Measurements from ENCODE around the gene CADPS2. TPM values are rescaled to one million over a fixed set of nuclear protein-coding genes. Genes with fewer than 3 reads are reported as not detected.

Gene CADPS2
- polyA plus RNA-seq, 2 donors, result 1.6 to 3.3 TPM

DNA sequence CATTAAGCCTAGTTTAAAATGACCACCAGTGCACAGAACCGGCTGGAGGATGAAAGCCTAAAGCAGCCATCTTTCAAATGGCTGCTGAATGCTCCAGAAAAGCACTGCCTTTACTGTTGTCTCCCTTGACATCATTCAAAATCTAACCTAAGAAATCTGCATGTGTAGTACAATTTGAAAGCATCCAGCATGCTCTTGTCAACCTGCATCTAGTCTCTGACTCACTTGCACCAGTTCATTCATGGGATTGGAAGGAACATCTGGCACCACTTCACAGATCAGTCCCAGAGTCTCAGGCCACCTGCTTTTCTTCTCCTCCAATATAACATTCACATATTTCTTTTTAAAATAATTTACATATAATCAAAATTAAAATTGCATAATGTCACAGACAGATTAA lies 263.6 kb downstream of the CADPS2 start:
- Histone ChIP-seq H3K27ac (ENCODE audit: low read depth in 2 of 2, low read length in 1 of 2) (no peak overlapping the region), H3K36me3 (ENCODE audit: control insufficient read depth in 2 of 2, insufficient read depth in 2 of 2, low read length in 1 of 2) (no peaks in the 10 kb centered on the region), H3K9me3 (ENCODE audit: control insufficient read depth in 2 of 2, insufficient read depth in 1 of 2, low read depth in 1 of 2, low read length in 1 of 2) (no peaks in the 10 kb centered on the region), H3K4me3 (ENCODE audit: low read depth in 1 of 2, low read length in 2 of 2) (no peak overlapping the region), H3K4me1 (ENCODE audit: control insufficient read depth in 2 of 2, insufficient read depth in 2 of 2, low read length in 1 of 2) (no peaks in the 10 kb centered on the region), H3K27me3 (ENCODE audit: control insufficient read depth in 1 of 2, insufficient read depth in 2 of 2, low read length in 2 of 2) (no peaks in the 10 kb centered on the region)
- 77 to 86% methylated on average over 1 of the region's 1 CpG for WGBS, 2 donors

DNA sequence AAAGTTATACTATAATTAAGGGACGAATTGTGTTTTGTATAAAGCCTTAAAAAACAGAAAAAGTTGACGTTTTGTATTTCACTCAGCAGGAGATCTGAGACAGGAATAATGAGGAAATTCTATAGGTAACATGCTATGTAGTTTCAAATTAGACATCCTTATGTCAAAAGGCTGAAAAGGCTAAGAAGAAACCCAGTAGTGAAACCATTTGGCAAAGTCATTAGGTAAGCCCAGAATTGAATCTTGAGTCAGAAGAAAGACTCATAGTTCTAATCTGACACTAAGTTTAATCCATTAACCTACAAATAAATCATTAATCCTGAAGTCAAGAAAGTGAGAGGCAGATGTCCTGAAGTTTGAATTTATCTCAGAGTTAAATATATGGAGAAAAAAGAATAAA lies 266.6 kb downstream of the CADPS2 start:
- Histone ChIP-seq H3K4me3 (ENCODE audit: low read depth in 1 of 2, low read length in 2 of 2) (no peak overlapping the region), H3K4me1 (ENCODE audit: control insufficient read depth in 2 of 2, insufficient read depth in 2 of 2, low read length in 1 of 2) (no peaks in the 10 kb centered on the region), H3K27me3 (ENCODE audit: control insufficient read depth in 1 of 2, insufficient read depth in 2 of 2, low read length in 2 of 2) (no peaks in the 10 kb centered on the region), H3K36me3 (ENCODE audit: control insufficient read depth in 2 of 2, insufficient read depth in 2 of 2, low read length in 1 of 2) (no peaks in the 10 kb centered on the region), H3K9me3 (ENCODE audit: control insufficient read depth in 2 of 2, insufficient read depth in 1 of 2, low read depth in 1 of 2, low read length in 1 of 2) (no peaks in the 10 kb centered on the region), H3K27ac (ENCODE audit: low read depth in 2 of 2, low read length in 1 of 2) (no peak overlapping the region)
- 72 to 74% methylated on average over 2 of the region's 2 CpGs for WGBS, 2 donors

- H3K27ac ChIP-seq (ENCODE audit: low read depth in 2 of 2, low read length in 1 of 2), result no peak overlapping the region
- no peaks in the 10 kb centered on the region for H3K36me3 ChIP-seq (ENCODE audit: control insufficient read depth in 2 of 2, insufficient read depth in 2 of 2, low read length in 1 of 2)
- no peaks in the 10 kb centered on the region for H3K4me1 ChIP-seq (ENCODE audit: control insufficient read depth in 2 of 2, insufficient read depth in 2 of 2, low read length in 1 of 2)
- WGBS, 2 donors, result 57 to 87% methylated on average over 2 of the region's 2 CpGs
- H3K9me3 ChIP-seq (ENCODE audit: control insufficient read depth in 2 of 2, insufficient read depth in 1 of 2, low read depth in 1 of 2, low read length in 1 of 2), result no peaks in the 10 kb centered on the region
- no peak overlapping the region for H3K4me3 ChIP-seq (ENCODE audit: low read depth in 1 of 2, low read length in 2 of 2)
- no peaks in the 10 kb centered on the region for H3K27me3 ChIP-seq (ENCODE audit: control insufficient read depth in 1 of 2, insufficient read depth in 2 of 2, low read length in 2 of 2)
Observed at GRCh38 chr7:122618585-122619189, 267.6 kb downstream of the CADPS2 start.

DNA sequence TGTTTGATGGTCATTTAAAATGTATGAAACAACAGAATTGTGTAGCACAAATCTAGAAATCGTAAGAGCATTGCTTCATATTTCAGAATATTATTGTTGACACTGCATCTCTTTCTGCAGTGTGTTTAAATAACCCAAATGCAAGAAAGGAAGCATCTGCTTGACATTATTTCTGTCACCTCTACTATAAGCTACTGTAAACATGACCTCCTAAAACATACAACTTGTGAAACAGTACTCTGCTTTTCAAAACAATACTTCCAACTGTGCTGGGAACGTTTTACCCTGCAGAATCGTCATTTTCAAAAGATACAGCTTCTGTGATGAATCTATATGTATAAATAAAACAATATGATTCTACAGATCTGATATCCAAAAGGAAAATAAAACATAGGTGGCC lies 269.3 kb downstream of the CADPS2 start:
- 57 to 64% methylated on average over 3 of the region's 3 CpGs for WGBS, 2 donors
- H3K9me3 ChIP-seq (ENCODE audit: control insufficient read depth in 2 of 2, insufficient read depth in 1 of 2, low read depth in 1 of 2, low read length in 1 of 2), result no peaks in the 10 kb centered on the region
- no peak overlapping the region for H3K4me3 ChIP-seq (ENCODE audit: low read depth in 1 of 2, low read length in 2 of 2)
- no peaks in the 10 kb centered on the region for H3K36me3 ChIP-seq (ENCODE audit: control insufficient read depth in 2 of 2, insufficient read depth in 2 of 2, low read length in 1 of 2)
- no peaks in the 10 kb centered on the region for H3K4me1 ChIP-seq (ENCODE audit: control insufficient read depth in 2 of 2, insufficient read depth in 2 of 2, low read length in 1 of 2)
- H3K27ac ChIP-seq (ENCODE audit: low read depth in 2 of 2, low read length in 1 of 2), result no peak overlapping the region
- no peaks in the 10 kb centered on the region for H3K27me3 ChIP-seq (ENCODE audit: control insufficient read depth in 1 of 2, insufficient read depth in 2 of 2, low read length in 2 of 2)

DNA sequence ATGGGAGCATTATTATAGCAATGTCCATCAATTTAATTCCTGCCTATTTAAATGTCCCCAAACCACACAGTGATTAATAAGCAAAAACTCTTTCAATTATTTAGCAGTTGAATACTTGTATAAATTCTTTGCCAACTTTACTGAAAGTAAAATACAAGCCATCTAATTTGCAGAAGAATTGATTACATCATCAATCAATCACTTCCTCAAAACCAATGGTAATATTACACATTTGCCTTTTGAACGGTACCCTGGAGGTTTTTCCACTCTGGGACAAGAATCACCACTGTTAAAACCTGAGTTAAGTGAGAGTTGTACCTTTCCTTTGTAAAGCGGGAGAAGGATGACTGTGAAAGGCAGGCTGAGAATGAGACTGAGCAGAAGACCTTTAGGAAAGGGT lies 280.3 kb downstream of the CADPS2 start:
- no peaks in the 10 kb centered on the region for H3K9me3 ChIP-seq (ENCODE audit: control insufficient read depth in 2 of 2, insufficient read depth in 1 of 2, low read depth in 1 of 2, low read length in 1 of 2)

GRCh38 chr7:122604251-122604650 lies 282.0 kb downstream of the CADPS2 start:
- H3K27ac ChIP-seq (ENCODE audit: low read depth in 2 of 2, low read length in 1 of 2), result no peak overlapping the region
- no peaks in the 10 kb centered on the region for H3K36me3 ChIP-seq (ENCODE audit: control insufficient read depth in 2 of 2, insufficient read depth in 2 of 2, low read length in 1 of 2)

More for the DNA sequence above, 280.3 kb downstream of the CADPS2 start:
- Histone ChIP-seq H3K4me3 (ENCODE audit: low read depth in 1 of 2, low read length in 2 of 2) (no peak overlapping the region), H3K36me3 (ENCODE audit: control insufficient read depth in 2 of 2, insufficient read depth in 2 of 2, low read length in 1 of 2) (no peaks in the 10 kb centered on the region), H3K27ac (ENCODE audit: low read depth in 2 of 2, low read length in 1 of 2) (no peak overlapping the region), H3K27me3 (ENCODE audit: control insufficient read depth in 1 of 2, insufficient read depth in 2 of 2, low read length in 2 of 2) (no peaks in the 10 kb centered on the region), H3K4me1 (ENCODE audit: control insufficient read depth in 2 of 2, insufficient read depth in 2 of 2, low read length in 1 of 2) (no peaks in the 10 kb centered on the region)
- 87 to 92% methylated on average over 2 of the region's 2 CpGs for WGBS, 2 donors

GRCh38 chr7:122602800-122603199 lies 283.5 kb downstream of the CADPS2 start:
- no peak overlapping the region for H3K4me3 ChIP-seq (ENCODE audit: low read depth in 1 of 2, low read length in 2 of 2)
- H3K4me1 ChIP-seq (ENCODE audit: control insufficient read depth in 2 of 2, insufficient read depth in 2 of 2, low read length in 1 of 2), result no peaks in the 10 kb centered on the region
- H3K36me3 ChIP-seq (ENCODE audit: control insufficient read depth in 2 of 2, insufficient read depth in 2 of 2, low read length in 1 of 2), result no peaks in the 10 kb centered on the region
- H3K27me3 ChIP-seq (ENCODE audit: control insufficient read depth in 1 of 2, insufficient read depth in 2 of 2, low read length in 2 of 2), result no peaks in the 10 kb centered on the region
- no peak overlapping the region for H3K27ac ChIP-seq (ENCODE audit: low read depth in 2 of 2, low read length in 1 of 2)
- H3K9me3 ChIP-seq (ENCODE audit: control insufficient read depth in 2 of 2, insufficient read depth in 1 of 2, low read depth in 1 of 2, low read length in 1 of 2), result no peaks in the 10 kb centered on the region
- WGBS, 2 donors, result 29 to 55% methylated on average over 2 of the region's 2 CpGs

More at GRCh38 chr7:122604251-122604650, 282.0 kb downstream of the CADPS2 start:
- H3K9me3 ChIP-seq (ENCODE audit: control insufficient read depth in 2 of 2, insufficient read depth in 1 of 2, low read depth in 1 of 2, low read length in 1 of 2), result no peaks in the 10 kb centered on the region
- no peaks in the 10 kb centered on the region for H3K4me1 ChIP-seq (ENCODE audit: control insufficient read depth in 2 of 2, insufficient read depth in 2 of 2, low read length in 1 of 2)
- no peak overlapping the region for H3K4me3 ChIP-seq (ENCODE audit: low read depth in 1 of 2, low read length in 2 of 2)
- H3K27me3 ChIP-seq (ENCODE audit: control insufficient read depth in 1 of 2, insufficient read depth in 2 of 2, low read length in 2 of 2), result no peaks in the 10 kb centered on the region

DNA sequence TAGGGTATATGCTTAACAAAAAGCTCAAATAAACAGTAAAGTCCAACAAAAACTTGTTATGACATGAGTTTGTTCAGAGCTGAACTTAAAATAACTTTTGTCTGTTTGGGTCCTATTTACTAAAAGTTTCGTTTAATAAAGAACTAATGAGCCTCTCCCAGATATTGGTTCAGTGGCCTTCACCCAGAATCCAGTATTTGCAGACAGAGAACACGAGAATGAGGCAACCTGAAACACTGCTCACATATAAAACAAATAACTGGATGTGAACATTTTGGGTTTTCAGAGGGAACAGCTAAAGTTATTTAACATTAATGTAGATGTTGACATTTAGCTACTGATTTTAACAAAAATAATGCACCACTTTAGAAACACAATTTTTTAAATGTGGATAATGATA lies 285.6 kb downstream of the CADPS2 start:
- no peak overlapping the region for H3K27ac ChIP-seq (ENCODE audit: low read depth in 2 of 2, low read length in 1 of 2)
- H3K9me3 ChIP-seq (ENCODE audit: control insufficient read depth in 2 of 2, insufficient read depth in 1 of 2, low read depth in 1 of 2, low read length in 1 of 2), result no peaks in the 10 kb centered on the region
- H3K27me3 ChIP-seq (ENCODE audit: control insufficient read depth in 1 of 2, insufficient read depth in 2 of 2, low read length in 2 of 2), result no peaks in the 10 kb centered on the region
- no peak overlapping the region for H3K4me3 ChIP-seq (ENCODE audit: low read depth in 1 of 2, low read length in 2 of 2)
- H3K4me1 ChIP-seq (ENCODE audit: control insufficient read depth in 2 of 2, insufficient read depth in 2 of 2, low read length in 1 of 2), result no peaks in the 10 kb centered on the region
- no peaks in the 10 kb centered on the region for H3K36me3 ChIP-seq (ENCODE audit: control insufficient read depth in 2 of 2, insufficient read depth in 2 of 2, low read length in 1 of 2)
- 58 to 66% methylated on average over 2 of the region's 2 CpGs for WGBS, 2 donors

- H3K27ac ChIP-seq (ENCODE audit: low read depth in 2 of 2, low read length in 1 of 2), result no peak overlapping the region
- H3K27me3 ChIP-seq (ENCODE audit: control insufficient read depth in 1 of 2, insufficient read depth in 2 of 2, low read length in 2 of 2), result no peaks in the 10 kb centered on the region
- no peaks in the 10 kb centered on the region for H3K36me3 ChIP-seq (ENCODE audit: control insufficient read depth in 2 of 2, insufficient read depth in 2 of 2, low read length in 1 of 2)
- no peak overlapping the region for H3K4me3 ChIP-seq (ENCODE audit: low read depth in 1 of 2, low read length in 2 of 2)
- WGBS, 2 donors, result 81 to 82% methylated on average over 1 of the region's 1 CpG
- H3K9me3 ChIP-seq (ENCODE audit: control insufficient read depth in 2 of 2, insufficient read depth in 1 of 2, low read depth in 1 of 2, low read length in 1 of 2), result no peaks in the 10 kb centered on the region
- H3K4me1 ChIP-seq (ENCODE audit: control insufficient read depth in 2 of 2, insufficient read depth in 2 of 2, low read length in 1 of 2), result no peaks in the 10 kb centered on the region
Observed at GRCh38 chr7:122600042-122600441, 286.2 kb downstream of the CADPS2 start.

GRCh38 chr7:122597277-122597676 lies 289.0 kb downstream of the CADPS2 start:
- Histone ChIP-seq H3K27me3 (ENCODE audit: control insufficient read depth in 1 of 2, insufficient read depth in 2 of 2, low read length in 2 of 2) (no peaks in the 10 kb centered on the region), H3K9me3 (ENCODE audit: control insufficient read depth in 2 of 2, insufficient read depth in 1 of 2, low read depth in 1 of 2, low read length in 1 of 2) (no peaks in the 10 kb centered on the region), H3K27ac (ENCODE audit: low read depth in 2 of 2, low read length in 1 of 2) (no peak overlapping the region), H3K4me3 (ENCODE audit: low read depth in 1 of 2, low read length in 2 of 2) (no peak overlapping the region), H3K4me1 (ENCODE audit: control insufficient read depth in 2 of 2, insufficient read depth in 2 of 2, low read length in 1 of 2) (no peaks in the 10 kb centered on the region), H3K36me3 (ENCODE audit: control insufficient read depth in 2 of 2, insufficient read depth in 2 of 2, low read length in 1 of 2) (no peaks in the 10 kb centered on the region)
- 77 to 79% methylated on average over 3 of the region's 3 CpGs for WGBS, 2 donors

All from esophagus (tissue), 2 donors.